Measurements from ENCODE around the gene UTS2R.

UTS2R gene

GRCh38 chr17:82406131-82406671 lies 34.6 kb downstream of the UTS2R start:
- no peak for TF ChIP-seq SPI1 (IDR thresholded peaks at IDR 0.05; ENCODE audit: borderline replicate concordance, low read depth)
- TF ChIP-seq REST (IDR thresholded peaks at IDR 0.05; ENCODE audit: insufficient replicate concordance, low read depth) = no peak
- TF ChIP-seq, protein P1, sequence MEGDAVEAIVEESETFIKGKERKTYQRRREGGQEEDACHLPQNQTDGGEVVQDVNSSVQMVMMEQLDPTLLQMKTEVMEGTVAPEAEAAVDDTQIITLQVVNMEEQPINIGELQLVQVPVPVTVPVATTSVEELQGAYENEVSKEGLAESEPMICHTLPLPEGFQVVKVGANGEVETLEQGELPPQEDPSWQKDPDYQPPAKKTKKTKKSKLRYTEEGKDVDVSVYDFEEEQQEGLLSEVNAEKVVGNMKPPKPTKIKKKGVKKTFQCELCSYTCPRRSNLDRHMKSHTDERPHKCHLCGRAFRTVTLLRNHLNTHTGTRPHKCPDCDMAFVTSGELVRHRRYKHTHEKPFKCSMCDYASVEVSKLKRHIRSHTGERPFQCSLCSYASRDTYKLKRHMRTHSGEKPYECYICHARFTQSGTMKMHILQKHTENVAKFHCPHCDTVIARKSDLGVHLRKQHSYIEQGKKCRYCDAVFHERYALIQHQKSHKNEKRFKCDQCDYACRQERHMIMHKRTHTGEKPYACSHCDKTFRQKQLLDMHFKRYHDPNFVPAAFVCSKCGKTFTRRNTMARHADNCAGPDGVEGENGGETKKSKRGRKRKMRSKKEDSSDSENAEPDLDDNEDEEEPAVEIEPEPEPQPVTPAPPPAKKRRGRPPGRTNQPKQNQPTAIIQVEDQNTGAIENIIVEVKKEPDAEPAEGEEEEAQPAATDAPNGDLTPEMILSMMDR (IDR thresholded peaks at IDR 0.05; ENCODE audit: insufficient read depth, low read length) = no peak
- no peak for TF ChIP-seq GABPA (IDR thresholded peaks at IDR 0.05; ENCODE audit: low read depth)
- TF ChIP-seq POLR2AphosphoS5 (IDR thresholded peaks at IDR 0.05; ENCODE audit: low read depth) = no peak
- no peaks in the 10 kb centered on the region for H3K27me3 ChIP-seq (ENCODE audit: insufficient read depth, poor library complexity, severe bottlenecking)
- H3K4me3 ChIP-seq (replicated peaks; ENCODE audit: insufficient read depth, low read length) = no peak overlapping the region

GRCh38 chr17:82407255-82407654 lies 35.7 kb downstream of the UTS2R start:
- Histone ChIP-seq H3K4me3 (replicated peaks; ENCODE audit: insufficient read depth, low read length) (no peak overlapping the region), H3K27me3 (ENCODE audit: insufficient read depth, poor library complexity, severe bottlenecking) (no peaks in the 10 kb centered on the region), H3K27ac (replicated peaks) (no peak overlapping the region)
- TF ChIP-seq, protein P1 (IDR thresholded peaks at IDR 0.05; ENCODE audit: insufficient read depth, low read length) = no peak
- TF ChIP-seq POLR2AphosphoS5 (IDR thresholded peaks at IDR 0.05; ENCODE audit: low read depth) (no peak), REST (IDR thresholded peaks at IDR 0.05; ENCODE audit: insufficient replicate concordance, low read depth) (no peak), GABPA (IDR thresholded peaks at IDR 0.05; ENCODE audit: low read depth) (no peak), SPI1 (IDR thresholded peaks at IDR 0.05; ENCODE audit: borderline replicate concordance, low read depth) (no peak)
- no peak for DNase-seq (ENCODE audit: low read depth in 1 of 2, low spot score in 1 of 2)

More at GRCh38 chr17:82406131-82406671, 34.6 kb downstream of the UTS2R start:
- DNase-seq (ENCODE audit: low read depth in 1 of 2, low spot score in 1 of 2) = no peak
- H3K27ac ChIP-seq (replicated peaks) = no peak overlapping the region

DNA sequence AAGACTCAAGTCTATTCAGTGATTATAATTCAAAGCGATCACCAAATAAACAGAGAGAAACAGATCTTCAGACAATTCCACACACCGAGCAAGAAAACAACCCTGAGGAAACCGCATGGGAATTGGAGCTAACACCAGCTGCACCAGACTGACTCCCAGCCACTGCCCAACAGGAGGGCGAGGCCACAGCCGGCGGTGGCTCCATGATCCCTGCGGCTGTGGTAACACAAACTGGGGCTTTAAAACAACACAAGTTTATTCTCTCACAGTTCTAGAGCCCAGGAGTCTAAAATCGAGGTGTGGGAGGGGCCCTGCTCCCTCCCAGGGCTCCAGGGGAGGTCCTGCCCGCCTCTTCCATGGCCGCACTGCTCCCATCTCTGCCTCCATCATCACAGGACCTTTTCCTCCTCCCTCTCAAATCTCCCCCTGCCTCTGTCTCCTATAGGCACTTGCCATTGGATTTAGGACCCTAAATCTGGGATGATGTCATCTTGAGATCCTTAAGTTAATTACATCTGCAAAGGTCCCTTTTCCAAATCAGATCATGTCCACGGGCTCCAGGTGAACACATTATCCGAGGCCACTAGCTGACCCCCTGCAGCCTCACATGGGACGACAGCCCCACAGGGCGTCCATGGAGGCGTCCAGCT lies 36.8 kb downstream of the UTS2R start:
- no peak for TF ChIP-seq POLR2AphosphoS5 (IDR thresholded peaks at IDR 0.05; ENCODE audit: low read depth)
- no peak for TF ChIP-seq SPI1 (IDR thresholded peaks at IDR 0.05; ENCODE audit: borderline replicate concordance, low read depth)
- TF ChIP-seq, protein P1 (IDR thresholded peaks at IDR 0.05; ENCODE audit: insufficient read depth, low read length) = no peak
- no peak for TF ChIP-seq REST (IDR thresholded peaks at IDR 0.05; ENCODE audit: insufficient replicate concordance, low read depth)
- no peak for TF ChIP-seq GABPA (IDR thresholded peaks at IDR 0.05; ENCODE audit: low read depth)

More for the DNA sequence above, 36.8 kb downstream of the UTS2R start:
- Histone ChIP-seq H3K27me3 (ENCODE audit: insufficient read depth, poor library complexity, severe bottlenecking) (no peaks in the 10 kb centered on the region), H3K27ac (replicated peaks) (no peak overlapping the region), H3K4me3 (replicated peaks; ENCODE audit: insufficient read depth, low read length) (no peak overlapping the region)
- no peak for DNase-seq (ENCODE audit: low read depth in 1 of 2, low spot score in 1 of 2)

All from HL-60 (cell line).